ENCODE measurements around the gene NTM.

The NTM gene

DNA sequence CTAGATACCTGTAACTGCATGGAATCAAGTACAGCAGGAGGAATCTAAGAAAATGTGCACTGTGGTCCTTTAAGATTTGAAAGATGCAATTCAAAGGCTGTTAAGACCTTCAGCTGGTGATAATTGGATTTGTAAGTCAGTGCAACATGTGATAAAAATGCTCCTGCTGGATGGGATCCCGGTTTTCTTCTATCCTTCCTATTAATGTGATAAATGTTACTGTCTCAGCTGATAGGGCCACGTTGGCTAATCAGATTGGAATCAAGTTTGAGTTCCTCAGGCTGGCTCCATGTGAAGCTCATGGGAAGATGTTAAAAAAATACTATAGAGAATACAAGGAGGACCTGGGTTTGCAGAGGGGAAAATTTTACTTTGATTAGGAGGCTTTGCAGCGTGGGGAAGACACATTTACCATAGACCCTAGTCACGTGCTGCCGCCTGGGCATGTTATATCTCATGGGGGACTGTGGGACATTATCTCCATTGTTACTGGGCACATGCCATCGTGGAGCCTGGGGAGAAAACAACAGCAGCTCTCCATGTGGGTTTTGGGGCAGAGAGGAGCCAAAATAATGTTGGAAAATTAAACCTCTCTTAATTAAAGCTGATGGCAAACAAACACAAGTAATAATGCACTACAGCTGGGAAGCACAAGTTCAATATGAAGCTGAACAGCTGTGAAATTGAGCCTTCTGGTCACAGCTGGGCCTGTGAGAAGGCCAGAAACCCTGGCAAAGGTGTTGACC lies 652.5 kb downstream of the NTM start:
- Histone ChIP-seq H3K4me2 (ENCODE audit: low read length) (no peak overlapping the region), H4K20me1 (ENCODE audit: insufficient read depth, low read length) (no peaks in the 10 kb centered on the region), H2AFZ (ENCODE audit: low read length) (no peak overlapping the region), H3K27ac (ENCODE audit: low read depth, low read length, poor library complexity, severe bottlenecking) (no peak overlapping the region), H3K79me2 (ENCODE audit: insufficient read depth, low read length) (no peaks in the 10 kb centered on the region), H3K36me3 (ENCODE audit: insufficient read depth, low read length) (no peaks in the 10 kb centered on the region), H3F3A (ENCODE audit: insufficient read depth, low read length) (no peaks in the 10 kb centered on the region), H3K9ac (ENCODE audit: low read length) (no peak overlapping the region), H3K4me1 (ENCODE audit: insufficient read depth, low read length, severe bottlenecking) (no peaks in the 10 kb centered on the region), H3K27me3 (ENCODE audit: insufficient read depth, low read length) (no peaks in the 10 kb centered on the region), H3K9me3 (ENCODE audit: low read length) (no peaks in the 10 kb centered on the region), H3K9me2 (ENCODE audit: low read depth, low read length) (no peaks in the 10 kb centered on the region), H3K4me3 (ENCODE audit: low read depth, low read length, poor library complexity, severe bottlenecking) (no peak overlapping the region)
- TF ChIP-seq EZH2 (IDR thresholded peaks at IDR 0.05; ENCODE audit: borderline replicate concordance, low read length): no peak
- TF ChIP-seq CTCF (IDR thresholded peaks at IDR 0.05; ENCODE audit: low read length): no peak

GRCh38 chr11:132024587-132025295 lies 654.3 kb downstream of the NTM start:
- Histone ChIP-seq H3F3A (ENCODE audit: insufficient read depth, low read length) (no peaks in the 10 kb centered on the region), H3K9ac (ENCODE audit: low read length) (no peak overlapping the region), H3K27ac (ENCODE audit: low read depth, low read length, poor library complexity, severe bottlenecking) (no peak overlapping the region), H3K4me3 (ENCODE audit: low read depth, low read length, poor library complexity, severe bottlenecking) (no peak overlapping the region), H2AFZ (ENCODE audit: low read length) (no peak overlapping the region), H3K36me3 (ENCODE audit: insufficient read depth, low read length) (no peaks in the 10 kb centered on the region), H3K9me3 (ENCODE audit: low read length) (no peaks in the 10 kb centered on the region), H3K4me2 (ENCODE audit: low read length) (no peak overlapping the region), H3K9me2 (ENCODE audit: low read depth, low read length) (no peaks in the 10 kb centered on the region), H4K20me1 (ENCODE audit: insufficient read depth, low read length) (no peaks in the 10 kb centered on the region), H3K4me1 (ENCODE audit: insufficient read depth, low read length, severe bottlenecking) (no peaks in the 10 kb centered on the region), H3K27me3 (ENCODE audit: insufficient read depth, low read length) (no peaks in the 10 kb centered on the region), H3K79me2 (ENCODE audit: insufficient read depth, low read length) (no peaks in the 10 kb centered on the region)
- TF ChIP-seq EZH2 (IDR thresholded peaks at IDR 0.05; ENCODE audit: borderline replicate concordance, low read length) (no peak), CTCF (IDR thresholded peaks at IDR 0.05; ENCODE audit: low read length) (no peak)

- Histone ChIP-seq H3K4me1 (ENCODE audit: insufficient read depth, low read length, severe bottlenecking) (no peaks in the 10 kb centered on the region), H3K9me3 (ENCODE audit: low read length) (no peaks in the 10 kb centered on the region), H3F3A (ENCODE audit: insufficient read depth, low read length) (no peaks in the 10 kb centered on the region), H3K27me3 (ENCODE audit: insufficient read depth, low read length) (no peaks in the 10 kb centered on the region), H2AFZ (ENCODE audit: low read length) (no peak overlapping the region), H3K27ac (ENCODE audit: low read depth, low read length, poor library complexity, severe bottlenecking) (no peak overlapping the region), H3K9ac (ENCODE audit: low read length) (no peak overlapping the region), H4K20me1 (ENCODE audit: insufficient read depth, low read length) (no peaks in the 10 kb centered on the region), H3K4me3 (ENCODE audit: low read depth, low read length, poor library complexity, severe bottlenecking) (no peak overlapping the region), H3K79me2 (ENCODE audit: insufficient read depth, low read length) (no peaks in the 10 kb centered on the region), H3K36me3 (ENCODE audit: insufficient read depth, low read length) (no peaks in the 10 kb centered on the region), H3K4me2 (ENCODE audit: low read length) (no peak overlapping the region), H3K9me2 (ENCODE audit: low read depth, low read length) (no peaks in the 10 kb centered on the region)
- TF ChIP-seq CTCF (IDR thresholded peaks at IDR 0.05; ENCODE audit: low read length) (no peak), EZH2 (IDR thresholded peaks at IDR 0.05; ENCODE audit: borderline replicate concordance, low read length) (no peak)
Measured at GRCh38 chr11:132026746-132027145, 656.3 kb downstream of the NTM start.

Measured in OCI-LY1 (cell line).